Loucy (cell line): ENCODE measurements around the gene LCT.

ENCODE experiments used
- H2AFZ ChIP-seq: fragments of 200-600 bp; sonication (generic); 2 replicates; pipeline ENCODE4 v1.6.0; 2016; ENCODE audit warnings: antibody characterized with exemption, mild to moderate bottlenecking, low read length, moderate library complexity
- H3F3A ChIP-seq: fragments of 200-600 bp; 2 replicates; pipeline ENCODE4 v1.6.0; 2016; ENCODE audit warnings: antibody characterized with exemption, low read depth, mild to moderate bottlenecking
- H3K27me3 ChIP-seq: fragments of 200-600 bp; sonication (generic); 2 replicates; pipeline ENCODE4 v1.6.1; 2014; ENCODE audit warnings: low read length, mild to moderate bottlenecking; ENCODE audit not compliant: insufficient read depth, poor library complexity, severe bottlenecking
- H3K36me3 ChIP-seq: fragments of 200-600 bp; sonication (generic); 2 replicates; pipeline ENCODE4 v1.6.1; 2016; ENCODE audit warnings: low read length; ENCODE audit not compliant: insufficient read depth
- H3K4me1 ChIP-seq: fragments of 200-600 bp; sonication (generic); 2 replicates; pipeline ENCODE4 v1.5.1; 2014; ENCODE audit warnings: low read length, mild to moderate bottlenecking; ENCODE audit not compliant: insufficient read depth, poor library complexity, severe bottlenecking
- H3K4me2 ChIP-seq: fragments of 200-600 bp; sonication (generic); 2 replicates; pipeline ENCODE4 v1.6.0; 2014; ENCODE audit warnings: antibody characterized with exemption, low read length, low read depth, mild to moderate bottlenecking; ENCODE audit not compliant: poor library complexity, severe bottlenecking
- H3K4me3 ChIP-seq: fragments of 200-600 bp; sonication (generic); 2 replicates; pipeline ENCODE4 v1.5.1; 2014; ENCODE audit warnings: low read length, mild to moderate bottlenecking, mixed read lengths; ENCODE audit not compliant: poor library complexity, severe bottlenecking
- H3K79me2 ChIP-seq: fragments of 200-600 bp; sonication (generic); 2 replicates; pipeline ENCODE4 v1.6.1; 2014; ENCODE audit warnings: low read length; ENCODE audit not compliant: insufficient read depth
- H3K9ac ChIP-seq: fragments of 200-600 bp; sonication (generic); 2 replicates; pipeline ENCODE4 v1.6.0; 2014; ENCODE audit warnings: mild to moderate bottlenecking, low read depth, low read length, moderate library complexity; ENCODE audit not compliant: poor library complexity, severe bottlenecking
- H3K9me2 ChIP-seq: fragments of 200-600 bp; sonication (generic); replicated peaks from 2 replicates; pipeline ENCODE4 v1.6.1; 2016; ENCODE audit warnings: low read depth, low read length, mixed read lengths
- H3K9me3 ChIP-seq: fragments of 200-600 bp; sonication (generic); 2 replicates; pipeline ENCODE4 v1.6.1; 2014; ENCODE audit warnings: mild to moderate bottlenecking, antibody characterized with exemption, low read length, low read depth; ENCODE audit not compliant: insufficient read depth
- H4K20me1 ChIP-seq: fragments of 200-600 bp; sonication (generic); 2 replicates; pipeline ENCODE4 v1.6.0; 2014; ENCODE audit warnings: antibody characterized with exemption, low read length, mild to moderate bottlenecking; ENCODE audit not compliant: insufficient read depth, poor library complexity, severe bottlenecking
- EZH2phosphoT487 ChIP-seq: fragments of 200-600 bp; IDR thresholded peaks from 2 replicates; pipeline ENCODE4 v1.6.1; 2018; ENCODE audit warnings: antibody characterized with exemption, mild to moderate bottlenecking, moderate library complexity, borderline replicate concordance
- TF ChIP-seq, protein P1 (sequence below): fragments of 200-600 bp; sonication (generic); conservative IDR thresholded peaks from 2 replicates; pipeline ENCODE4 v1.5.1; 2014; ENCODE audit warnings: mild to moderate bottlenecking, antibody characterized with exemption, low read length

LCT gene

GRCh38 chr2:135831180-135831812, 5.7 kb downstream of the LCT start:
- H3K4me2 ChIP-seq = no peak overlapping the region
- H3K4me3 ChIP-seq = no peak overlapping the region
- no peak overlapping the region for H2AFZ ChIP-seq
- H4K20me1 ChIP-seq = no peaks in the 10 kb centered on the region
- no peaks in the 10 kb centered on the region for H3K79me2 ChIP-seq
- no peaks in the 10 kb centered on the region for H3K27me3 ChIP-seq
- peaks cover 10% of the 10 kb centered on the region for H3K4me1 ChIP-seq
- H3K36me3 ChIP-seq = no peaks in the 10 kb centered on the region
- TF ChIP-seq, protein P1, sequence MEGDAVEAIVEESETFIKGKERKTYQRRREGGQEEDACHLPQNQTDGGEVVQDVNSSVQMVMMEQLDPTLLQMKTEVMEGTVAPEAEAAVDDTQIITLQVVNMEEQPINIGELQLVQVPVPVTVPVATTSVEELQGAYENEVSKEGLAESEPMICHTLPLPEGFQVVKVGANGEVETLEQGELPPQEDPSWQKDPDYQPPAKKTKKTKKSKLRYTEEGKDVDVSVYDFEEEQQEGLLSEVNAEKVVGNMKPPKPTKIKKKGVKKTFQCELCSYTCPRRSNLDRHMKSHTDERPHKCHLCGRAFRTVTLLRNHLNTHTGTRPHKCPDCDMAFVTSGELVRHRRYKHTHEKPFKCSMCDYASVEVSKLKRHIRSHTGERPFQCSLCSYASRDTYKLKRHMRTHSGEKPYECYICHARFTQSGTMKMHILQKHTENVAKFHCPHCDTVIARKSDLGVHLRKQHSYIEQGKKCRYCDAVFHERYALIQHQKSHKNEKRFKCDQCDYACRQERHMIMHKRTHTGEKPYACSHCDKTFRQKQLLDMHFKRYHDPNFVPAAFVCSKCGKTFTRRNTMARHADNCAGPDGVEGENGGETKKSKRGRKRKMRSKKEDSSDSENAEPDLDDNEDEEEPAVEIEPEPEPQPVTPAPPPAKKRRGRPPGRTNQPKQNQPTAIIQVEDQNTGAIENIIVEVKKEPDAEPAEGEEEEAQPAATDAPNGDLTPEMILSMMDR = no peak
- no peak for TF ChIP-seq EZH2phosphoT487
- no peaks in the 10 kb centered on the region for H3F3A ChIP-seq
- H3K9ac ChIP-seq = no peak overlapping the region
- no peaks in the 10 kb centered on the region for H3K9me3 ChIP-seq
- H3K9me2 ChIP-seq = no peaks in the 10 kb centered on the region

GRCh38 chr2:135829378-135830135, 7.4 kb downstream of the LCT start:
- peaks cover 8% of the 10 kb centered on the region for H3K4me1 ChIP-seq
- no peak overlapping the region for H2AFZ ChIP-seq
- no peak overlapping the region for H3K4me3 ChIP-seq
- H3F3A ChIP-seq = no peaks in the 10 kb centered on the region
- H3K36me3 ChIP-seq = no peaks in the 10 kb centered on the region
- no peaks in the 10 kb centered on the region for H3K9me2 ChIP-seq
- no peaks in the 10 kb centered on the region for H3K79me2 ChIP-seq
- no peaks in the 10 kb centered on the region for H3K27me3 ChIP-seq
- no peak overlapping the region for H3K4me2 ChIP-seq
- H4K20me1 ChIP-seq = no peaks in the 10 kb centered on the region
- TF ChIP-seq, protein P1 = no peak
- no peak for TF ChIP-seq EZH2phosphoT487
- no peaks in the 10 kb centered on the region for H3K9me3 ChIP-seq
- H3K9ac ChIP-seq = no peak overlapping the region

DNA sequence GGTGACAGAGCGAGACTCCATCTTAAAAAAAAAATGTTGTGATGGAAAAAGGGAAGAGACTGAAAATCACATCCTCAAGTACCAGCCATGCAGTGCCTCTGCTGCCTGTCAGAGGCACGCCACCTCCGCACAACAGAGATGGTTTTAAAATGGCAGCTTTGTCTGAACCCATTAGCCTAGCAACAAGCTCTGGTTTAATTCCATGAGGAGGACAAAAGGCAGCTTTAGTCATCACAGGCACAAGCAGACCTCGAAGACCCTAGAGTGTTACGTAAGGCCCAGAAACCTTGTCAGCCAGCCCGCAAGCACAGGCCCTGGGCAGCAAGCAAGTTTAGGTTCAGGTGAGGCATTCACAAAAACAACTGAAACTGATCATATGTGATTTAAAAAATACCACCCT, 10.4 kb downstream of the LCT start:
- no peak overlapping the region for H3K9ac ChIP-seq
- H3K9me2 ChIP-seq = no peaks in the 10 kb centered on the region
- no peak overlapping the region for H2AFZ ChIP-seq
- H3K27me3 ChIP-seq = no peaks in the 10 kb centered on the region
- H3K36me3 ChIP-seq = no peaks in the 10 kb centered on the region
- H3F3A ChIP-seq = no peaks in the 10 kb centered on the region
- H3K4me3 ChIP-seq = no peak overlapping the region
- TF ChIP-seq, protein P1 = no peak
- TF ChIP-seq EZH2phosphoT487 = no peak
- H4K20me1 ChIP-seq = no peaks in the 10 kb centered on the region
- peaks cover 7% of the 10 kb centered on the region; the same call in 1 of the 2 replicates for H3K79me2 ChIP-seq
- peaks cover 15% of the 10 kb centered on the region; the same call in 1 of the 2 replicates for H3K9me3 ChIP-seq
- peaks cover 17% of the 10 kb centered on the region for H3K4me1 ChIP-seq
- no peak overlapping the region for H3K4me2 ChIP-seq
